Trophoblast cell (in vitro differentiated cells and primary cell): ENCODE results near the gene PHOX2A. TPM values are rescaled to one million over a fixed set of nuclear protein-coding genes. Genes with fewer than 3 reads are reported as not detected.
"Not testable (repeated sequence)": the region's sequence is repeated elsewhere in the genome, so short reads cannot be mapped to it uniquely, and the experiment has no call there.

ENCODE experiments used
- DNase-seq, 2 donors: peaks; one replicate each; pipeline ENCODE4 v3.0.0-alpha.2; 2016
- H2AFZ ChIP-seq: 2 replicates; pipeline ENCODE4 v1.6.1; 2013; ENCODE audit warnings: low read length, moderate library complexity, mild to moderate bottlenecking; ENCODE audit not compliant: insufficient read depth, poor library complexity
- H2AK5ac ChIP-seq: 2 replicates; pipeline ENCODE4 v1.6.1; 2013; ENCODE audit warnings: mild to moderate bottlenecking, low read length
- H2BK120ac ChIP-seq: 2 replicates; pipeline ENCODE4 v1.6.1; 2013; ENCODE audit warnings: low read length, mild to moderate bottlenecking, moderate library complexity; ENCODE audit not compliant: insufficient read depth, poor library complexity
- H2BK12ac ChIP-seq: 2 replicates; pipeline ENCODE4 v1.6.1; 2013; ENCODE audit warnings: mild to moderate bottlenecking, low read length, moderate library complexity
- H2BK5ac ChIP-seq: 2 replicates; pipeline ENCODE4 v1.6.1; 2013; ENCODE audit warnings: low read length, low read depth, moderate library complexity, mild to moderate bottlenecking; ENCODE audit not compliant: poor library complexity
- H3K14ac ChIP-seq: 2 replicates; pipeline ENCODE4 v1.6.1; 2013; ENCODE audit warnings: mild to moderate bottlenecking, low read length
- H3K18ac ChIP-seq: 2 replicates; pipeline ENCODE4 v1.6.1; 2013; ENCODE audit warnings: mild to moderate bottlenecking, low read length
- H3K23ac ChIP-seq: 2 replicates; pipeline ENCODE4 v1.6.1; 2013; ENCODE audit warnings: low read length
- H3K27ac ChIP-seq: 2 replicates; pipeline ENCODE4 v1.5.1; 2013; ENCODE audit warnings: low read depth, mild to moderate bottlenecking, inconsistent platforms, low read length, moderate library complexity
- H3K27me3 ChIP-seq: 2 replicates; pipeline ENCODE4 v1.6.1; 2013; ENCODE audit warnings: inconsistent platforms, mild to moderate bottlenecking, low read length, moderate library complexity; ENCODE audit not compliant: insufficient read depth
- H3K36me3 ChIP-seq, 2 experiments: 1 replicate in 1 of 2; 2 replicates in 1 of 2; pipeline ENCODE4 v1.6.1; 2013; ENCODE audit warnings: low read length in 2 of 2, mild to moderate bottlenecking in 2 of 2, moderate library complexity in 1 of 2; ENCODE audit not compliant: insufficient read depth in 2 of 2, control insufficient read depth in 1 of 2
- H3K4ac ChIP-seq: 2 replicates; pipeline ENCODE4 v1.6.1; 2013; ENCODE audit warnings: low read depth, mild to moderate bottlenecking, low read length, moderate library complexity
- H3K4me1 ChIP-seq, 2 experiments: 1 replicate in 1 of 2; 2 replicates in 1 of 2; pipeline ENCODE4 v1.6.1; 2013; ENCODE audit warnings: low read length in 2 of 2, mild to moderate bottlenecking in 2 of 2, moderate library complexity in 1 of 2; ENCODE audit not compliant: insufficient read depth in 2 of 2, control insufficient read depth in 1 of 2
- H3K4me2 ChIP-seq: 2 replicates; pipeline ENCODE4 v1.6.1; 2013; ENCODE audit warnings: inconsistent platforms, mild to moderate bottlenecking, low read length, moderate library complexity
- H3K4me3 ChIP-seq: 2 replicates; pipeline ENCODE4 v1.5.1; 2013; ENCODE audit warnings: mild to moderate bottlenecking, low read depth, low read length, inconsistent platforms
- H3K79me1 ChIP-seq: one replicate; pipeline ENCODE4 v1.6.1; 2013; ENCODE audit warnings: low read length
- H3K79me2 ChIP-seq: 2 replicates; pipeline ENCODE4 v1.6.1; 2013; ENCODE audit warnings: low read length, mild to moderate bottlenecking; ENCODE audit not compliant: control insufficient read depth, insufficient read depth, poor library complexity
- H3K9ac ChIP-seq: 2 replicates; pipeline ENCODE4 v1.6.1; 2013; ENCODE audit warnings: mild to moderate bottlenecking, low read length
- H3K9me3 ChIP-seq: 2 replicates; pipeline ENCODE4 v1.6.1; 2013; ENCODE audit warnings: low read depth, mild to moderate bottlenecking, control low read depth, inconsistent platforms, low read length; ENCODE audit not compliant: insufficient read depth
- H4K12ac ChIP-seq: 2 replicates; pipeline ENCODE4 v1.6.1; 2013; ENCODE audit warnings: low read depth, mild to moderate bottlenecking, low read length, moderate library complexity
- H4K8ac ChIP-seq: 2 replicates; pipeline ENCODE4 v1.6.1; 2013; ENCODE audit warnings: low read depth, mild to moderate bottlenecking, low read length, moderate library complexity
- H4K91ac ChIP-seq: one replicate; pipeline ENCODE4 v1.6.1; 2013; ENCODE audit warnings: low read depth, mild to moderate bottlenecking, low read length, moderate library complexity
- WGBS: extraction: QIAGEN DNeasy Blood & Tissue Kit; methylation state at CpG from one replicate; pipeline ENCODE4 v1.1.7; 2013; ENCODE audit warnings: missing lambda C conversion rate; ENCODE audit not compliant: insufficient read length, insufficient coverage; ENCODE audit errors: extremely low coverage; 5-methylcytosine and 5-hydroxymethylcytosine counted together
- polyA plus RNA-seq: library from polyadenylated mRNA; stranded (reverse); fragments of 200-250 nt; gene quantifications from 2 replicates; pipeline ENCODE4 v1.2.3, GENCODE V29; 2013

Gene PHOX2A
- 9.5 and 11.0 TPM in 2 replicates for polyA plus RNA-seq

DNA sequence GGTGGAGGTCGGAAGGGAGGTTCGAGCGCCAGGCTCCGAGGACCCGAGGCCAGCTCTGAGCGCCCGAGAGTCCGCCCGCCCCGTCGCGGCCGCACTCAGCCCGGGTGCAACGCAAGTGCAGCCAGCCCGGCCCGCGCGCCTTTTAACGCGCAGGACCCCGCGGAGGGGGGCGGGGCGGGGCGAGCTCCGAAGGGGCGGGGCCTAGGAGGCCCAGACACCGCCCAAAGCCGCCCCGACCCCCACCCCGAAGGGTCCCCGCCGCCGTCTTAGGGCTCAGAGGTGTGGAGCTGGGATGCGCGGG, at the start of gene PHOX2A:
PHOX2A (minus strand) TSS at position 117 of the 301 bp plus-strand sequence. CDS start 172 bp downstream, outside the sequence.
- H3K23ac ChIP-seq = peak within 1 kb of the TSS; percentile 20
- peaks cover 5% of the 10 kb centered on the region for H3K9me3 ChIP-seq
- peak within 1 kb of the TSS; percentile 58 for H3K4me3 ChIP-seq
- no peak within 1 kb of the TSS for H3K14ac ChIP-seq
- H2BK120ac ChIP-seq = no peak within 1 kb of the TSS
- H2BK5ac ChIP-seq = no peak within 1 kb of the TSS
- no peak within 1 kb of the TSS for H4K8ac ChIP-seq
- H3K4ac ChIP-seq = no peak within 1 kb of the TSS
- no peak within 1 kb of the TSS for H2BK12ac ChIP-seq
- peaks cover 13 to 28% of the 10 kb centered on the region in 2 experiments for H3K4me1 ChIP-seq
- no peak within 1 kb of the TSS for H3K9ac ChIP-seq
- H2AK5ac ChIP-seq = no peak within 1 kb of the TSS
- peaks cover 8% of the 10 kb centered on the region for H3K79me1 ChIP-seq
- no peak within 1 kb of the TSS for H4K91ac ChIP-seq
- no peak within 1 kb of the TSS for H3K18ac ChIP-seq
- peak within 1 kb of the TSS; percentile 45 for H4K12ac ChIP-seq
- no peak for DNase-seq
- peak within 1 kb of the TSS; percentile 54 for H3K4me2 ChIP-seq
- H3K27ac ChIP-seq = no peak within 1 kb of the TSS
- peaks cover 48% of the 10 kb centered on the region for H3K27me3 ChIP-seq
- H2AFZ ChIP-seq = peak within 1 kb of the TSS; percentile 56
- no peaks in the 10 kb centered on the region for H3K79me2 ChIP-seq
- no peaks in the 10 kb centered on the region for H3K36me3 ChIP-seq
- WGBS = no CpG with 5 or more reads among the region's 37 CpGs

DNA sequence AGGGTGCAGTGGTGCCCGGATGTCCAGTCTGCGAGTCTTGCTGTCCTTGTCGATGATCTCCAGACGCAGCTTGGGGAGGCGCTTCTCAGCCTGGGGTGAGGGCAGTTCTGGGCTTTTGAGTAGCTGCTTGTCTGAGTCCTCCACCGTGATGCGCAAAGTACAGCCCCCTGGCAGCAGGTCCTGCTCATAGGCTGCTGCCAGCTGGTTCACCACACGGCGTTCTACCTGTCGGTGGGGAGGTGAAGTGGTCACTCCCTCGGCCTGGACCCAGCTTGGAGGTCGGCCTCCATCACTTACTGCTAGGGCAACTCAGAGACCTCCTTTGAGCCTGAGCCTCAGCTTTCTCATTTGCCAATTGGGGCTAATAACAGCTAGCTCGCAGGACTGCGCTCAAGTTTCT, 49.4 kb upstream of the PHOX2A start:
- no peak for DNase-seq
- Histone ChIP-seq H3K4me3 (no peak overlapping the region), H2AK5ac (no peak overlapping the region), H2BK5ac (no peak overlapping the region), H3K14ac (no peak overlapping the region), H3K79me2 (no peaks in the 10 kb centered on the region), H3K4me1 (peaks cover 6 to 10% of the 10 kb centered on the region in 2 experiments), H3K27ac (no peak overlapping the region), H2BK120ac (no peak overlapping the region), H3K27me3 (no peaks in the 10 kb centered on the region), H3K9me3 (no peaks in the 10 kb centered on the region), H3K4ac (no peak overlapping the region), H3K4me2 (no peak overlapping the region), H3K18ac (no peak overlapping the region), H3K36me3 (peaks cover 38 to 52% of the 10 kb centered on the region in 2 experiments), H2BK12ac (no peak overlapping the region), H4K12ac (no peak overlapping the region), H3K9ac (no peak overlapping the region), H2AFZ (no peak overlapping the region), H4K8ac (no peak overlapping the region), H4K91ac (no peak overlapping the region), H3K79me1 (no peaks in the 10 kb centered on the region), H3K23ac (no peak overlapping the region)
- WGBS = no CpG with 5 or more reads among the region's 14 CpGs

DNA sequence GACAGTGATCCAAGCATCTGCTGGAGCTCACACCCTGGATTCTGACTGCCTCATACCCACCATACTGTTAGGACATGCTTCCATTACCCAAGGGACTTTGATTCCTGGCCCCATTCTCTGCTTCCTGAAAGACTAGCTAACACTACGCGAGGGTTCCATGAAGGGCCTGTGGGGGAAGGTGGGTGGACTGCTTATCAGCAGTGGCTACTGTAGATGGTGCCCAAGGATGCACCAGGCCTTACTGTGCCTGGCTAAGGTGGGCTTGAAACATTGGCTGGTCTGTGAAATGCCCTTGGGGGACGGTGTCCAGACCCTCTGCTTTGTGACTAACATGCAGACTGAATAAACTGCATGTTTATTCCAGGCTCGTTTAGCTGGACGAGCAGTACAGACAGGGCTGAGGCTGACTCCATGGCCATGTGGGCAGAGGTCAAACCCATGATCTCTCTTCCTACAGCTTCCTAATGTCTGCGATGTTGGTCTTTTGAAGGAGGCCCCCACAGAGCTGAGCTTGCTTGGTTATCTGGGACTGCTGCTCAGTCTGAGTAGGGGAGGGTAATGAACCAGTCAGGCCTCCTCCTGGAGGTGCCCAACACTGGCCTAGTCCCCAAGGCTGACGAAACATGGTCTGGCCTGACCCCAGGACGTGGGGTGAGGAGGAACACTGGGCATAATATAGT, 48.3 kb upstream of the PHOX2A start:
- Histone ChIP-seq H3K27ac (no peak overlapping the region), H3K9me3 (no peaks in the 10 kb centered on the region), H4K91ac (peak overlapping the region; percentile 19), H3K79me1 (no peaks in the 10 kb centered on the region), H2BK120ac (no peak overlapping the region), H3K36me3 (peaks cover 31 to 44% of the 10 kb centered on the region in 2 experiments), H3K4me3 (no peak overlapping the region), H3K14ac (peak overlapping the region; percentile 13), H2AFZ (no peak overlapping the region), H3K4me1 (peaks cover 6 to 10% of the 10 kb centered on the region in 2 experiments), H2BK12ac (no peak overlapping the region), H3K18ac (peak overlapping the region; percentile 21), H2AK5ac (no peak overlapping the region), H3K79me2 (no peaks in the 10 kb centered on the region), H2BK5ac (no peak overlapping the region), H3K4ac (no peak overlapping the region), H3K27me3 (no peaks in the 10 kb centered on the region), H3K23ac (no peak overlapping the region), H3K9ac (no peak overlapping the region), H4K12ac (no peak overlapping the region), H4K8ac (peak overlapping the region; percentile 29), H3K4me2 (no peak overlapping the region)
- no CpG with 5 or more reads among the region's 8 CpGs for WGBS
- no peak for DNase-seq

DNA sequence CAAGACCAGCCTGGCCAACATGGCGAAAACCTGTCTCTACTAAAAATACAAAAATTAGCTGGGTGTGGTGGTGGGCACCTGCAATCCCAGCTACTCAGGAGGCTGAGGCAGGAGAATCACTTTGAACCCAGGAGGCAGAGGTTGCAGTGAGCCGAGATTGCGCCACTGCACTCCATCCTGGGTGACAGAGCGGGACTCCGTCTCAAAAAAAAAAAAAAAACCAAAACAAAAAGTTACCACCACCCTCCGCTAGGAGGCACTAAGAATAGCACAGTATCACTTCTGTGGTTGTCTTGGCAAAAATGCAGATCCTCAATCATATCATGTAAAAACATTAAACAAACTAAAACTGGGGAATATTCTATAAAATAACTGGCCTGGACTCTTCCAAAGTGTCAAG, 46.8 kb upstream of the PHOX2A start:
- H2AK5ac ChIP-seq, H3K4me3 ChIP-seq, H4K12ac ChIP-seq, H4K91ac ChIP-seq, H2BK5ac ChIP-seq, H2AFZ ChIP-seq, H3K27ac ChIP-seq, H3K79me2 ChIP-seq, H2BK120ac ChIP-seq, H3K18ac ChIP-seq, H2BK12ac ChIP-seq, H3K4me1 ChIP-seq, H4K8ac ChIP-seq, H3K27me3 ChIP-seq, H3K79me1 ChIP-seq, H3K9me3 ChIP-seq, H3K23ac ChIP-seq, H3K14ac ChIP-seq, H3K9ac ChIP-seq, H3K4me2 ChIP-seq, H3K4ac ChIP-seq: not testable (repeated sequence)
- DNase-seq = peak; percentile 9 to 75
- H3K36me3 ChIP-seq = peaks cover 28 to 33% of the 10 kb centered on the region in 2 experiments
- no CpG with 5 or more reads among the region's 6 CpGs for WGBS
